GM23248 (cell line): ENCODE measurements around the gene FILIP1L.

Source experiments
- EZH2 ChIP-seq: fragments of 200-600 bp; sonication (generic); IDR thresholded peaks from 2 replicates; pipeline ENCODE4 v1.6.1; 2018; ENCODE audit warnings: antibody characterized with exemption, mild to moderate bottlenecking; ENCODE audit not compliant: insufficient read depth, poor library complexity, severe bottlenecking
- EZH2phosphoT487 ChIP-seq: fragments of 200-600 bp; sonication (generic); IDR thresholded peaks from 2 replicates; pipeline ENCODE4 v1.6.1; 2018; ENCODE audit warnings: antibody characterized with exemption, moderate library complexity, mild to moderate bottlenecking, low read depth; ENCODE audit not compliant: insufficient read depth

DNA sequence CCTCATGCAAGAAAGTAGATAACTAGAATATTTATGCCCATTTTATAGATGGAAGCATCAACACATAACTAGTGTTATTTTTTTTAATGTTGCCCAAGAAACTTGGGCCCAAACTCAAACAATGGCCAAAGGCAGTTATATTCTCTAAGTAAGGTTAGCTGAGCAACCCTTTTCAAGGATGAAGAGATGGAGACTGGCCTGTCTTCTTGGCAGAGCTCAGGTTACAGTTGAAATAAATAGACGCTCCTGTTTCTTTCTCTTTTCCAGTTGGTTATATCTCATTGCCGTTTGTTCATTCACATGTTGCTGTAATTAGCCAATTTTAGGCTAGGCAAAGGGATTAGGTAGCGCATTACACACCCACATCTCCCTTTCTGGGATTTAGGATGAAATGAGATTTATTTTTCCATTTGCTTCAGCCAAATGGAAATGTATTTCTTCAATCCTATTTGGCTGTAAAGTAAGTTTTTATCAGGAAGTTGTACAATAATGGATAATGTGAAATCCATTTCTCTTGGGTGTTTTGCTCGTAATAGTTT is 203.5 kb downstream of the FILIP1L start:
- TF ChIP-seq EZH2 = no peak
- TF ChIP-seq EZH2phosphoT487 = no peak
